Activated gamma-delta T cell treated with Interleukin-2 at 50 U/mL for 16 hours (primary cell): Measurements from ENCODE around the gene DPEP3.
"Not testable (repeated sequence)": the region's sequence is repeated elsewhere in the genome, so short reads cannot be mapped to it uniquely, and the experiment has no call there.

Experiments
- DNase-seq: peaks from one replicate; pipeline ENCODE4 v3.0.0-alpha.2; 2020

Gene DPEP3

DNA sequence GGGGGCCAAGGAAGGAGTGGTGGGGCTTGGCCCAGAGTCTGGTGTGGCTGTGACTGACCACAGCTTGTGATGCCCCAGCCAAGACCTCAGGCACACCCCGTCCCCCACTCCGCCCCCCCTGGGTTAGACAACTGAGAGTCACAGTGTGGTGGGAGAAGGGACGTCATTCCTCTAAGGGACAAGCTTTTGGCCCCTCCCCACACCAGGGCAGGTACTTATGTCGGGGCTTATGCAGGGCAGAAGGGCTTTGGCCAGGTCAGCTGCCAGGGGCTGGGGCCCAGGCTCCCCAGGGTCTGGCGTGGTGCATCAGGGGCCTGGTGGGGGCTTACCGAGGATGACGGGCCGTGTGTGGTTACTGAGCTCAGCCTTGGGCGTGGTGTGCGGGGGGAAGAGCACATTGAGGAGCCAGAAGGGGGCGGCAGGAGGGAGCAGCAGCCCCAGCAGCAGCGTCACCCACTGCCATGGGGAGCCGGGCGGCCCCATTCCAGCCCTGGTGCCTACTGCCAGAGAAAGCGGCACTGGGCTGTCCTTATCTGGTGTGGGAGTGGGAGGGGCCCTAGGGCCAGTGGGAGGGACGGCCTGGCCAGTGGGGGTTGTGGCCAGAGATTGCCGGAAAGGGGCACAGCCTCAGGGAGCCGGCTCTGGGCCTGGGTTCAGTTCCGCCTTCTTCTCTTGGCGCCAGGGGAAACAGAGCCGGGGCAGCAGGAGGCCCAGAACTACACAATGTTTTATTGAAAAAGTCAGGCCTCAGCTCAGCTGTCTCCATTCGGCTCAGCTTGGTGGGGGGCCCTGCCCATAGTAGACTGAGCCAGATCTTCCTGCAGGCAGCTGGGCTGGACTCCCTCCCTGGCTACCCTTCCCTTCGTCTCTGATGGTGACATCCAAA is 36.4 kb downstream of the DPEP3 start, which contains the start of gene LCAT:
Gene LCAT (minus strand): TSS at position 502 of the 886 bp plus-strand sequence. CDS start 19 bp downstream, at position 483.
- DNase-seq, result no peak

DNA sequence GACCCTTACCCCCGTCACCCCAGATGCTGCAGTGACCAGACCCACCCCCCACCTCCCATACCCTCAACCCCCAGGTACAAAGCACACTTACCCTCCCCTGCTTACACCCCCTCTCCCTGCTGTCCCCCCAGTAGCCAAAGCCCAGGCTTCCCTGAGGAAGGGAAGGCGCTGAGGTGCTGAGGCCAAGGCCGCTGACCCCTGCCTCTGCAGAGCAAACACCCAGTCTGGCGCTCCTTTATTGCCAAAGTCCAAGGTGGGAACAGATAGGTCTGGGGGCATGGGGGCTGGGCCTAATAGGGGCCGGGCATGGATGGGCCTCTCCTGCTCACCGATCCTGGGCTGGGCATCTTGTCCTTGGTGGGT is 37.1 kb downstream of the DPEP3 start:
- no peak for DNase-seq

DNA sequence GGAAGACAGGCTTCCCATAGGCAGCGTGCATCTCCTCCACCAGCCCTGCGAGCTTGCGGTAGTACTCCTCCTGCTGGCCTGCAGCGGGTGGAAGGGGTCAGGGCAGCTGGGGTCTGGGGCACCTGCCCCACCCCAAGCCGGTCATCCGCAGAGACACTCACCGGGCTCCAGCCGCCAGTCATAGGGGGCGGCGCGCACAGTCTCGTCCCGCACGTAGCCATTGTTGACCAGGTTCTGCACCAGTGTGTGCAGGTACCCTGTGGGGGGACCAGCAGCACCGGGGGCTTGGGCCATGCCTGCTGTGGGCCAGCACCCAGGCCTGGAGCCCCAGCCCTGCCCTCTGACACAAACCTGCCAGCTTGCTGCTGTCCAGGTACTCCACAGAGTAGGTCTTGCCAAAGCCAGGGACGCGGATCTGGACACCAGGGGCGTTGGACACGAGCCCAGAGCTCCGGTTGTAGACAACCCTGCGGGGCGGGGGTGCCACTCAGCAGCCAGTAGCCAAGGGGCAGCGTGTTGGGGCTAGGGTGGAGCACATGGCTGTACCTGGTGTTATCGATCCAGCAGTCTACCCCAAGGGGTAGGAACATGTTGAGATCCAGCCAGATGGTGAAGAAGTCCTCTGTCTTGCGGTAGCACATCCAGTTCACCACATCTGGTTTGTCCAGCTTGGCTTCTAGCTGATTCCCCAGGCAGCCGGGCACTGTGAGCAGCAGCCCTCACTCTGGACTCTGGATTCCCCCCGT is 37.6 kb downstream of the DPEP3 start:
- no peak for DNase-seq

DNA sequence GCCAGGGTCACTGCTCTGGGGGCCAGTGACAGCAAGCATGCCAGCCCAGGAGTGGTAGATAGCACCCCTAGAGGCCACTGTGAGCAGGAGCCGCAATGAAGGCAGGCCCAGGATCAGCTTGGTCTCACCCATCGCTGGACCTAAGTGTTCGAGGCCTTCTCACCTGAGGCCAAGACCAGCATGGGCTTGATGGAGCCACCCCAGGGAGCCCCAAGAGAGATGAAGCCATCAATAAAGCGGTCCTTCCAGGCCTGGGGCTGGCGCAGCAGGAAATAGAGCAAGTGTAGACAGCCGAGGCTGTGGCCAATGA is 38.1 kb downstream of the DPEP3 start:
- peak; percentile 19 for DNase-seq

DNA sequence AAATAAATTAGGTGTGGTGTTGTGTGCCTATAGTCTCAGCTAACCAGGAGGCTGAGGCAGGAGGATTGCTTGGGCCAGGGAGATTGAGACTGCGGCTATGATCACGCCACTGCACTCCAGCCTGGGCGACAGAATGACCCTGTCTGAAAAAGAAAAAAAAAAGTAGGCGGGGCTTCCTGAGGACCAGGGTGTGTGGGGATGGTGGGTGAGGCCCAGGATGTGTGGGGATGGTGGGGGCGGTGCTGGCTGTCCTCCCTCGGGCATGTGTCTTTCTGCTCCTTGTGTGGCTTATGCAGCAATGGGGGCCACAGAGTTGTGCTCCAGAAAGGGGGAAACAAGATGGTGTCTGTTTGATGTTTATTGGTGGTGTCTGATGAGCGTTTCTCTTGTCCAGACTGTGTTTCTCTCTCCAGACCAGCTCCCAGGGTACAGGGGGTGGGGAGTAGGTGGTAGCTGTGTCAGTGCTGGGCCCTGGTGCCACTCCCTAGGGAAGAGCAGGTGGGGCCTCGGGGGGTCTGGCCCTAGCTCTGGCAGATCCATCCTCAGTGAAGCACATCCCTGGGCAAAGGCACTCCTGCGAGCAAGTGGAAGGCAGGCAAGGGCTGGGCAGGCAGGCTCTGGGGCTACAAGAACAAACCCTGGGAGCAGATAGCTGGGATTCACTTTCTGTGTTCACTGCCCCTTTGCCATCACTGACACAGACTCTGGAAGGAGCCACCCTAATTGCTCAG is 38.7 kb downstream of the DPEP3 start:
- no peak for DNase-seq

DNA sequence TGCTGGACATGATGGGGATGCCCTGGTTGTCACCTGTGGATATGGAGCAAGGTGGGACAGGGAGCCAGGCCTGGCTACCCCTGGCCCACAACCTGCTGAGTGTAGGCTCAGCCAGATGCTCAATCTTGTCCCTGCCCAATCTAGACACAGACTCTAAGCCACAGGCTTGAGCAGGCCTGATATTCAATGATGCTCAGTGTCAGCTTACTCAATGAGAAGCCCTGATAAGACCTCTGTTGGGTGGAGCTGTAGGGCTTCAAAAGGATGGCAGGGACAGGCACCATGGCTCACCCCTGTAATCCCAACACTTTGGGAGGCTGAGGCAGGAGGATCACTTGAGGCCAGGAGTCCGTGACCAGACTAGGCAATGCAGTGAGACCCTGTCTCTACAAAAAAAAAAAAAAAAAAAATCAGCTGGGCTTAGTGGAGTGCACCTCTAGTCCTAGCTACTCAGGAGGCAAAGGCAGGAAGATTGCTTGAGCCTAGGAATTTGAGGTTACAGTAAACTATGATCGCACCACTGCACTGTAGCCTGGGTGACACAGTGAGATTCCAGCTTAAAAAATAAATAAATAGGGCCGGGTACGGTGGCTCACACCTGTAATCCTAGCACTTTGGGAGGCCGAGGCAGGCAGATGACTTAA is 39.7 kb downstream of the DPEP3 start:
- DNase-seq, result no peak

DNA sequence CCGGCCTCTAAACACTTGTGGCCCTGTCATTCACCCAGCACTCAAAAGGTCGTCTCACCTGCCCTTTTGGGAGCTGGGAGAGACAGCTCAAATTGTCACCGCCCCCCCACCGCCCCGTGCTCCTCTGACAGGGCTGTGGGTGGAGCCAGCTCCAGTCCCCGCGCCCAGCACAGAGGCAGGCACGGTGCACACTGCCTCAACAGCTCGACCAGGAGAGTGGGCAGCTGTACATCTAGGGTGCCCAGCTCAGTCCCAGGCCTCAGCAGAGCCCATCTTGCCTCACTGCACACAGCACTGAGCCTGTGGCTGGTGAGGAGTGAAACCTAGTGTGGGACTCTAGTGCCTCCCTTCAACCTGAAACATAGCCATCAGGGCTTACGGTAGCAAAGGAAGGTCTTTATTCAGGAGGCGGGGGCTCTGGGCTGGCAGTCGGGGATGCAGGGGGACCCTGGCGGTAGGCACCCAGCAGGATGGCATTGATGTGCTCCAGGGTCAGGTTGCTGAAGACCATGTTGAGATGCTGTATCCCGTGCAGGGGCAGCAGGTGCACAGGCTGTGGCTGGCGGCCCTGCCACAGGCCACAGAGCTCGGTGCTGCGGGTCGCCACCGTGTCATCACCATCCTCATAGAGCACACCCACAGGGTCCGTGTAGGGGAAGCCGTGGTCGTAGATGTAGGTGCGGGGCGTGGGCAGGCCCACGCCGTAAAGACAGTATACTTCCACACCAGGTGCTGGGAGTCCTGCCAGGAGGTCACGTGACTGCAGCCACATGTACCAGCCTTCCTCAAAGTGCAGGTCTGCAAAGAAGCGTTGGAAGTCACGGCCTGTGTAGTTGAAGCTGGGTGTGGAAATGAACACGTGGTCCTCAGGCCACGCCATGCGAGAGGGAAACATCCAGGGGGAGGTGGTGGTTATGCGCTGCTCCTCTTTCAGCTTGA is 40.5 kb downstream of the DPEP3 start:
- peak; percentile 37 for DNase-seq

DNA sequence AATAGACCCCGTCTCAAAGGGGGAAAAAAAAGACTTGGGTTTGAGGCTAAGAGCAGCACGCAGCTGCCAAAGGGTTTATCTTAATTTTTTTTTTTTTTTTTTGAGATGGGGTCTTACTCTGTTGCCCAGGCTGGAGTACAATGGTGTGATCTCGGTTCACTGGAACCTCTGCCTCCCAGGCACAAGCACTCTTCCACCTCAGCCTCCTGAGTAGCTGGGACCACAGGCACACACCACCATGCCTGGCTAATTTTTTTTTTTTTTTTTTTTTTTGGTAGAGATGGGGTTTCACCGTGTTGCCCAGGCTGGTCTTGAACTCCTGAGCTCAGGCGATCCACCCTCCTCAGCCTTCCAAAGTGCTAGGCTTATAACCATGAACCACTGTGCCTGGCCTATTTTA is 42.6 kb downstream of the DPEP3 start:
- not testable (repeated sequence) for DNase-seq

DNA sequence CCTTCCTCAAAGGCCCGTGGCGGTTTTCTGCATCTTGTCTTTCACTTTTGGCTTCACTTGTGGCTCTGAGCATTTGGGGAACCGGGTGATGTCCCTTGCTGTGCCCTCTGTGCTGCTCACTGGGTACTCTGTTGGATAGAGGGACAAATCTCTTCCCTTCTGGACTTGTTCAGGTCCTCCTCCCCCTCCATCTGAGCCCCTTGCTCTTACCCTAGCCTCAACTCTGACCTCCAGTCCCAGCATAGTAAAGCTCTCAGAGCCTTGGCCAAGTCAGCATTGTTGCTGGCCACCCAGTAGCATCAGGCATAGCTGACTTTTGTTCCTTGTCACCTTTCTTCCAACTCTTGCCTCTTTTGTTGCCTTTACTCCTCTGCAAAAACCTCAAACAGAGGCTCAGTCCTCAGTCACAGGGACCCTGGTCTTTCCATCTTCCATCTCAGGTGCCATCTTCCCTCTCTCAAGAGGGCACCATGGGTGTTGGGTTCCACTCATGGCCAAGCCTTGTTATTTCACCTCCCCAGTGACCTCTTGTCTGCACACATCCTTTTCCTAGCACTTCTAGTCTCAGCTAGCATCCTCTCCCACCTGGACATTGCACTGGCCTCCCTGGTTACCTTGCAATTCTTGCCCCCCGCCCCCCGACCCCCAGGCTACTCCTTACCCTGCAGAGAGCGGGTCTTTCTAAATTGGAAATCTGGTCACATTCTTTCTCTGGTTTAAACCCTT is 43.3 kb downstream of the DPEP3 start:
- peak; percentile 76 for DNase-seq

DNA sequence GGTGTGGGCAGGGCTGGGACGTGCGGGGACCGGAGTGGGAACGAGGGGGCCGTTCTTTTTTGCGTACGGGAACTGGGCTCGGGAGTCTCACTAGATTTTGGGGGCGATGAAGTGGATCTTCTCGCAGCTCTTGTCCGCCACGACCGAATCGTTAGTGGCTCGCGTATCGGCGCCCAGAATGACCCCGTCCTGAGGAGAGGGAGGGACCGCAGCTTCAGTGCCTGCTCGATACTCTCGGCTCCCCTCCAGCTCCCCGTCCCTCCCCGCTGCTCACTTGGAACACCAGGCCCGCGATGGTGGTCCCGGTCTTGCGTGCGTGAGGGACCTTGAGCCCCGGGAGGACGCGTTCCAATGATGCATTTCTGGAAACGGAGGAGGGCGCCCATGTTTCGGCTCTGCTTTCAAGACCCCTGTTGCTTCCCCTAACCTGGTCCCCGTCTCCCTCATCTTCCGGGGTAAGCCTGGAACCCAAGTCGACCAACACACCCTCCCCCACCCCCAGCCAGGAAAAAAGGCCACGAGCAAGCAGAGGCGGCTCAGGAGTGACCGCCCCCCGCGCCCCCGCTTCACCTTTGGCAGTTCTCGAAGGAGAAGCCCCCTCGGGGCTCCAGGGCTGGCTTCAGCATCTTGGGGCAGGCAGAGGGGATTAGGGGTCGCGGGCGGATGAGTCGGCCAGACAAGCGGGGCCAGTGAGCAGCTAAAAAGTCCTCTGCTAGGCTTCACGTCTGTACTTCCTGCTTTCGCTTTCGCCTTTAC is 44.0 kb downstream of the DPEP3 start, which contains the start of gene PSMB10:
Gene PSMB10 (minus strand): TSS at position 727 of the 756 bp plus-strand sequence. CDS start 101 bp downstream, at position 626.
- peak; percentile 16 for DNase-seq

DNA sequence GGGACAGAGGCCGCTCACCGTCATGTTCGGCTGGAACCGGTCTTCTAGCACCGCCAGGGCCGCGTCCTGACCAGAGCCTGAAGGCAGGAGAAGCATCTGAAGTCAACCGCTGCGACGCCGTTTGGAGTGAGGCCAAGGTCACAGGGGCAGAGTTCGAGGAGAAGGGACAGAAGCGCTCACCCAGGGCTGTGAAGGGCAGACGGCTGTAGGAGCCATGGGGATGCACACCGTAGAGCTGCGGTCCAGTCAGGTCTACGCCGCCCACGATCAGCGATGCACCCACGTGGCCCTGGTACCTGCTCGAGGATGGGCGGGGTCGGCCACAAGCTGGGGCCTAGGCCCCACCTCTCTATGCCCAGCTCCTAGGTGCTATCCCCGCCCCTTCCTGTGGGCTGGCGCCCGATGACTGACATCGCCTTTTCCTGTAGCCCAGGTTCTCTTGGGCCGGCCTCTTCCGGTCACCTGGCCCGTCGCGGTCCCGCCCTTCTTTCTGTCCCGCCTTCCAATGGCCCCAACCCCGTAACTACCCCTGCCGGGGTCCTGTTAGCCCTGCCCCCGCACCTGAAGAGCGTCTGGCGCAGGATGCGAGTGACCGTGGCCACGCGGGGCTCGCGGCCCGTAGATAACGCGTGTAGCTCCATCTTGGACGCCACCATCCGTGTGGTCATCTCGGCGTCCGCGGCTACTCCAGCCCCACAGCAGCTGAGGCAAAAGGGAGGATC is 44.7 kb downstream of the DPEP3 start:
- peak; percentile 95 for DNase-seq

DNA sequence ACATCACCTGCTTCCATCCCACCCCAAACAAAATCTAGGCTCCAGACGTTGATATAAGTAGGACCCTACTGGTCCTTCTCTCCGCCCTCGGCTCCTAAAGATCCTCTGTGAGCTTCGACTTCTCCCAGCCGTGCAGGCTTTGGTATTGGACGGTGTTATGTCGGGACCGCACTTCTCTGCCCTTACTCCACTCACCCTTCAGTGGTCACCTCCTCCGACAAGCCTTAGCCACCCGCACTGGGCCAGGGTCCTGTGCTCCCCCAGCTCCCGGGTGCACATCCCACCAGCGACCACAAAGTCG is 45.2 kb downstream of the DPEP3 start:
- no peak for DNase-seq

DNA sequence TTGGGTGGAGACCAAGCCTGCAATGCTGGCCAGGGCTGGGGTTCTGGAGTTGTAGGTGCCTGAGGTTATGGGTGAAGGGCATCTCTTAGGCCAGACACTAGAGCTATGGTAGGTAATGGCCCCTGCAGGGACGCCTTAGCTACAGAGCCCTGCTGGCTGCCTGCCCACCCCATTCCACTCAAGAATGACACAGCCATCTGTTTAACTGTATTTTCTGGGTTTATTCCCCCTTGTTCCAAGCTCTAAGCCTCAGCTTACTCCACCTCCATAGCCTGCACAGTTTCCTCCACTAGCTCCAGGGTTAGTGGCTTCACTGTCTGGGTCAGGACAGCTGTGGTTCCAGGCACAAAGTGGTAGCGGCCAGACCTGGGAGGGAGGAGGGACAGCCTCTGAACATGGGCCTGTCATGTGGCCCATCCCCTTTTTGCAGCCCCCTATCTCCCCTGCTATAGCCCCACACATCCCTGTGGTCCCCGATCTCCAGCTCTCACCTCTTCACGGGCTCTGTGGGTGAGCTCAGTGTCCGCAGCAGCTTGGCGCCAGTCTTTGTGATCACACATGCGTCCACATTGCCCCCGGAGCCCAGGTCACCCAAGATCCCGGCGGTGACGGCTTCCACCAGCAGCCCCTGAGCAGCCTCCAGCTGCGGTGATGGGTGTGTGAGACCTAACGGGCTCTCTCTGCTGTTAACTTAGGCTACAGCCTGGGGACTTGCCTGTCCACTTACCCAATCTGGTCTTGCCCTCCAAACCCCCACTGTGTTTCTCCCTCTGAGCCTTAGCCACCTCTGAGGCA is 45.8 kb downstream of the DPEP3 start:
- no peak for DNase-seq

DNA sequence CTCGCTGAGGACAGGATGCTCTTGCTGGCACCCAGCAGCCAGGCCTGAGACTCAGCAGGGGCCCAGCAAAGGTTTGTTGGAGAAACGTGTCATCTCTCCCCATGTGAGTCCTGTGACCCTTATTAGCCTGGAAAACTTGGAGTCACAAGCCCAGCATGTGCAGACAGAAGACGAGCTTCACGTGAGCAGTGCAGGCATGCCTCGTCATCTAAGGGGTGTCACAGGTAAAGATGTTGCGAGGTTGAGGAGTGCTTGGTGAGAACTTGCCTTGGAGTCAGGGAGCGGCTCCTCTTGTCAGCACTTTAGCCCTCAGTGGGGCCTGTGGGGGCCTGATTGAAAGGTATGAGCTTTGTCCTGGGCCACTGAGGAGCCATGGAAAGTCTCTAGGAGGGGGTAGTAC is 46.5 kb downstream of the DPEP3 start:
- no peak for DNase-seq

DNA sequence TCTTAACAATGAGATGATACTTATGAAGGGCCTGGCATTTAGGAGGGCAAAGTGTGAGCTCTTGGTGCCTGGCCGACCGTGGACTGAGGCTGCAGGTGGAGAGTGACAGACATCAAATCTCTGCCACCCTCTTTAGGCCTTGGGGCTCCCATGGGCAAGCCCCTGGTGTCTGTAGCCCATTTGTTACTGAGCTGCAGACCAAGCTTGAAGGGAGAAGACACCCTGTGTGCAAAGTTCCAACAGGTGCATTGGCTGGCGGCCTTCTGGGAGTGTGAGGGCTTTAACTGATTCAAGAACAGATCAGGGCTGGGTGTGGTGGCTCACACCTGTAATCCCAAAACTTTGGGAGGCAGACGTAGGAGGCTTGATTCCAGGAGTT is 47.8 kb downstream of the DPEP3 start:
- DNase-seq, result no peak

DNA sequence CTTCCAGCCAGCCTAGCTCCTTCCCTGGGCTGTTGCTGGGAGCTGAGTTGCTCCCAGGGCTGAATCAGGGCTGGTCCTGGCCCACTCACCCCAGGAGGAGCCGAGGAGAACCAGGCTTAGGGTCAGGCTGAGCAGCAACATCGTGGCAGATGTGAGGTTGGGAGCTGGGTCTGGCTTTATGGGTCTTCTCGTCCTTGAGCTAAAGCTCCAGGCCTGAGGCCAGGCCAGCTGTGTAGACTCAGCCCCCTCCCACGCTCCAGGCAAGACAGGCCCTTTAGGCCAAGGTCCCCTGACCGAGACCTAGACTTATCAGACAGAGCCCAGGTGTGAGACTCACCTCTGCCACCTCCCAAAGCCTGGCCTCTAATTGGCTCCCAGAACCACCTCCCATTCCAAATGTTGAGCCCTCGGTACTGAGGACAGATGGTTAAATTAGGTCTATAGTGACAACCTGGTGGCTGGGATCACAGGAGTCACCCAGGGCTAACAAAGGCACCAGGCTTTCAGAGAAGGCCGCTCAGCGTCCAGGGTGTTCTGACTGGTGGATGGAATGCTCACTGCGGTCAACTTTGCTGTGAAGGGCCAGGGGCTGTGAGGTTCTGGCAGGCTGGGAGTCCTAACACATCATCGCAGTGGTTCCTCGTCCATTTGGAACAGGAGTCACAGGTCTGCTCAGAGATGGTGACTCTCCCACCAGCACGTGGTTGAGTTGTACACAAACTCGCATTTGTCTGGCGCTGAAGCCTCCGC is 48.4 kb downstream of the DPEP3 start, which contains the start of gene CTRL:
Gene CTRL (minus strand): TSS at position 151 of the 750 bp plus-strand sequence. CDS start 10 bp downstream, at position 141.
- DNase-seq, result no peak

DNA sequence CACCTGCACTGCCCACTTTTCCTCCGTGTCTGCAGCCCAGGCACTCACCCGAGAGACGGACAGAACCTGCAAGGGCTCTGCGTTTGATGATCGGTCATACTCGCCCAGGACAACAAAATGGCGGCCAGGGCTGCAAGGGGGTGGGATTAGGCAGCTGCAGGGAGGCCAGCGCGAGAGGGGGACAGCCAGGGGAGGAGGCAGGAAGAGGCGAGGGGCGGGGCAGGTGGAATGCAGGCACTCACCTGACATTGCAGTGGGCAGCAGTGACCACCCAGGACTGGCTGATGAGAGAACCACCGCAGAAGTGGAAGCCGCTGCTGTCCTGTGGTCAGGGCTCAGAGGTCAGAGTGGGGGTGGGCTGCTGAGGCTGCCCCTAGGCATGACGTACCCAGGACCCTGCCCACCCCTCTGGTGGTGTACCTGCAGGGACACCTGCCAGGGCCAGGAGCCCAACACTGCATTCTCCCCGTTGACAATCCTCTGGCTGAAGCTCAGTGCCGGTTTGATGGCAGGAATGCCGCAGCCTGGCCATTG is 49.6 kb downstream of the DPEP3 start:
- DNase-seq, result no peak

DNA sequence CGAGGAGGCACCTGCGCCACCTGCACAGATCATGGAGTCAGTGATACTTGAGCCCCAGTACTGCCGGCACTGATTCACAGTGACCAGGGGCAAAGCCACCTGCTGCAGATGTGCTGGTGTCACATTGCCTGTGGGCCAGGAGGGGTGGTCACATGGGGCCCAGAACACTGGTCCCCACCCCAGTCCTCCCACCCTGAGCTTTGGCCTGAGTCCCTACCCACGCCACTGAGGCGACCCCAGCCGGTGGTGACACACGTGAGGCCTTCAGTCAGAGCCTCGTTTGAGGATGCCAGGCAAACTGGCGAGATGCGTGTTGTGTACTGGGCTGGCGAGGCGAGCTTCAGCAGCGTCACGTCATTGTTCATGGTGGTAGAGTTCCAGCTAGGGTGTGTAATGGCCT is 50.1 kb downstream of the DPEP3 start:
- DNase-seq, result no peak
